ENCODE measurements around the gene BCL6. TPM values are rescaled to one million over a fixed set of nuclear protein-coding genes. Genes with fewer than 3 reads are reported as not detected.

BCL6 gene
- total RNA-seq, 4 donors from 2014 or later, result 6.6 to 188 (median 51.0) TPM

DNA sequence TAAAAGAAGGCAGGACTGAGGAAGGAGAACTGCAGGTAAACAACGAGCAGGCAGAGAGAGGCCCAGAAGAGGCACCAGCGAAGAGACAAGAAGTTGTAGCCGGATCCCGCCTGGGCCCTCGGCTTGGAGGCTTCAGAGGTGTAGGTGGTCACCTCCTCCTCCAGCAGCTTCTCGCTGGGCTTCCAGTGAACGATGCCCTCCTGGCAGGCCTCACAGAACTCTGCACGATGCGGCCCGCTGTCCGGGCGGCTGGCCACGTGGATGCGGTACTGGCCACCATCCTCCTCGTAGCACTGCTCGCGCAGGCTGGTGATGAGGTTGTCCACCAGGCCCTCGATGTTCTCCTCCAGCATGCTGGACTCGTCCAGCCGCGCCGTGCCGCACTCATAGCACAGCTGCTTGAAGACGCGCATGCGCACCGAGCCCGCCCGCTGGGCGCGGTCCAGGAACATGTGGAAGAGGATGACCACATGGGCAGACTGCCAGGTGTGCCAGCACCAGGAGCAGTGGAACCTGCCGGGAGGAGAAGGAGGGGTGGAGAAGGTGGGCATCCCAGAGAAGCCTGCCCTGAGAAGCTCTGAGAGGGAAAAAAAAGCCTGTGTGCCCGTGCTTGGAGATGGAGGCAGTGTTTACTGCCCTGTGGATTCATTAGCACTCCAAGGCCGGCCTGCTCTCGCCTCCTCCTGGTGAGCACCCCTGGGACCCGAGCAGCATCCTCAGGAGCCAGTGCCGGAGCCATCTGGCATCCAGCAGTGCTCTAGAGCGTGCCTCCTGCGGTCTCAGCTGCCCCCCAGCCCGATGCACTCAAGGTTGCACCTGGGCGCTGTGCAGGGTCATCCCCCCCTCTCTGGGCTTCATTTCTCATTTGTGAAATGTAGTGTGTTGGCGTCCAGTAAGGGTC, 46.5 kb downstream of the BCL6 start:
- Histone ChIP-seq H3K36me3 (no peaks in the 10 kb centered on the region), H3K9me3 (no peaks in the 10 kb centered on the region), H3K27ac (no peak overlapping the region), H3K4me3 (no peak overlapping the region), H3K27me3 (no peaks in the 10 kb centered on the region), H3K4me1 (no peaks in the 10 kb centered on the region)
- no peak for DNase-seq
- TF ChIP-seq POLR2A (IDR thresholded peaks at IDR 0.05), result no peak
- TF ChIP-seq, protein P1, sequence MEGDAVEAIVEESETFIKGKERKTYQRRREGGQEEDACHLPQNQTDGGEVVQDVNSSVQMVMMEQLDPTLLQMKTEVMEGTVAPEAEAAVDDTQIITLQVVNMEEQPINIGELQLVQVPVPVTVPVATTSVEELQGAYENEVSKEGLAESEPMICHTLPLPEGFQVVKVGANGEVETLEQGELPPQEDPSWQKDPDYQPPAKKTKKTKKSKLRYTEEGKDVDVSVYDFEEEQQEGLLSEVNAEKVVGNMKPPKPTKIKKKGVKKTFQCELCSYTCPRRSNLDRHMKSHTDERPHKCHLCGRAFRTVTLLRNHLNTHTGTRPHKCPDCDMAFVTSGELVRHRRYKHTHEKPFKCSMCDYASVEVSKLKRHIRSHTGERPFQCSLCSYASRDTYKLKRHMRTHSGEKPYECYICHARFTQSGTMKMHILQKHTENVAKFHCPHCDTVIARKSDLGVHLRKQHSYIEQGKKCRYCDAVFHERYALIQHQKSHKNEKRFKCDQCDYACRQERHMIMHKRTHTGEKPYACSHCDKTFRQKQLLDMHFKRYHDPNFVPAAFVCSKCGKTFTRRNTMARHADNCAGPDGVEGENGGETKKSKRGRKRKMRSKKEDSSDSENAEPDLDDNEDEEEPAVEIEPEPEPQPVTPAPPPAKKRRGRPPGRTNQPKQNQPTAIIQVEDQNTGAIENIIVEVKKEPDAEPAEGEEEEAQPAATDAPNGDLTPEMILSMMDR (IDR thresholded peaks at IDR 0.05), result no peak
- intact Hi-C loops (cut with DNase I; ENCODE audit: low total_unique reads), result no loop called here

DNA sequence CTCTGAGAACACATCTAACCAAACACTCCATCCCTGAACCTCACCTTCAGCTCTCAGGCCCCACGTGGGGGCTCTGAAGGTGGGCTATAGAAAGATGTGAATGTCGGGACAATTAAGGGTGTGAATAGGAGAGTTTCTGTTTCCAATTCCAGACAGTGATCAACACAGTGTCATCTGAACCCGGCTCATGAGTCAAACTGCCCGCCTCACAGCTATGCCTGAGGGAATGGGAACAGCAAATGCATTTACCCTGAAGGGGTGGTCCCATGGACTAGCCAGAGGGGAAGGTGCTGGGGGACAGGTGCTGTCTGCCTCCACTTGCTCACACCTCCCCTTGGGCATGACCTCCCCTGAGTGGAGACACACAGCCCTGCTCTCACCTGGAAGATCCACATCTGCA, 49.2 kb downstream of the BCL6 start:
- intact Hi-C loops (cut with DNase I; ENCODE audit: low total_unique reads), result no loop called here
- Histone ChIP-seq H3K9me3 (no peaks in the 10 kb centered on the region), H3K4me3 (no peak overlapping the region), H3K27ac (no peak overlapping the region), H3K4me1 (no peaks in the 10 kb centered on the region), H3K36me3 (no peaks in the 10 kb centered on the region), H3K27me3 (no peaks in the 10 kb centered on the region)
- TF ChIP-seq POLR2A (IDR thresholded peaks at IDR 0.05), result no peak
- TF ChIP-seq, protein P1 (IDR thresholded peaks at IDR 0.05), result no peak
- no peak for DNase-seq

DNA sequence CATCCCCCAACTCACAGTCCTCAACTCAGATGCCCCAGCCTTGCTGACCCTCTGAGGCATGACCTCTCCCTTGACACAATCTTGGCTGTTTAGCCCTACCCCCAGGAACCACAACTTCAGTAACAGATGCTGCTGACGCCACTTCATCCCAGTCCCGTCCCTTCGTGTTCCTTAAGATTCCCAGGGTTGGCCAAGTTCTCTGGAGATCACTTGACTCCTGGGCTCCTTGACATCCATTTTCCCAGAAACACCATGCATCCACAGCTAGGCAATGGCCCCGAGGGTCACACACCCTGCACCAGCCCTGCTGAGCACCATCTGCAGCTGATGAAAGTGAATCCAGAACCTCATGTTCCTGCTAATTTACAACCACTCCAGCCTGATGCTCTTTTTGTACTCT, 49.8 kb downstream of the BCL6 start:
- no peaks in the 10 kb centered on the region for H3K9me3 ChIP-seq
- TF ChIP-seq, protein P1 (IDR thresholded peaks at IDR 0.05), result no peak
- no peak for TF ChIP-seq POLR2A (IDR thresholded peaks at IDR 0.05)
- H3K27me3 ChIP-seq, result no peaks in the 10 kb centered on the region
- no peak overlapping the region for H3K27ac ChIP-seq
- intact Hi-C loops (cut with DNase I; ENCODE audit: low total_unique reads), result no loop called here
- H3K4me1 ChIP-seq, result no peaks in the 10 kb centered on the region
- no peak for DNase-seq
- H3K4me3 ChIP-seq, result no peak overlapping the region
- H3K36me3 ChIP-seq, result no peaks in the 10 kb centered on the region

DNA sequence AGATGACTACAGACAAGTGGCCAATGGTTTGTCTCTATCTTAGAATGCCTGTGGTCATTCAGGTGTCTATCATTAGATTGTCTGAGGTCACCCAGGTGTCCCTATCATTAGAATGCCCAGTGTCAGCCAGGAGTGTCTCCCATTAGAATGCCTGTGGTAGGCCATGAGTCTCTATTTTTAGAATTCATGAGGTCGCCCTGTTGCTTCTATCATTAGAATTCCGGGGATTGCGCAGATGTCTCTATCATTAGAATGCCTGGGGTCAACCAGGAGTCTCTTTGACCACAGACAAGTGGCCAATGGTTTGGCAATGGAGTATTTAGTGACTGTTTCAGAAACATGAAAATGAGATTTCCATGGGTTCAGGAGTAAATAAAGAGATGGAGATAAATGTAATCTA, 50.5 kb downstream of the BCL6 start:
- intact Hi-C loops (cut with DNase I; ENCODE audit: low total_unique reads), result no loop called here
- no peaks in the 10 kb centered on the region for H3K27me3 ChIP-seq
- no peaks in the 10 kb centered on the region for H3K9me3 ChIP-seq
- no peaks in the 10 kb centered on the region for H3K4me1 ChIP-seq
- H3K4me3 ChIP-seq, result no peak overlapping the region
- no peaks in the 10 kb centered on the region for H3K36me3 ChIP-seq
- no peak overlapping the region for H3K27ac ChIP-seq
- no peak for DNase-seq
- TF ChIP-seq POLR2A (IDR thresholded peaks at IDR 0.05), result no peak
- TF ChIP-seq, protein P1 (IDR thresholded peaks at IDR 0.05), result no peak

DNA sequence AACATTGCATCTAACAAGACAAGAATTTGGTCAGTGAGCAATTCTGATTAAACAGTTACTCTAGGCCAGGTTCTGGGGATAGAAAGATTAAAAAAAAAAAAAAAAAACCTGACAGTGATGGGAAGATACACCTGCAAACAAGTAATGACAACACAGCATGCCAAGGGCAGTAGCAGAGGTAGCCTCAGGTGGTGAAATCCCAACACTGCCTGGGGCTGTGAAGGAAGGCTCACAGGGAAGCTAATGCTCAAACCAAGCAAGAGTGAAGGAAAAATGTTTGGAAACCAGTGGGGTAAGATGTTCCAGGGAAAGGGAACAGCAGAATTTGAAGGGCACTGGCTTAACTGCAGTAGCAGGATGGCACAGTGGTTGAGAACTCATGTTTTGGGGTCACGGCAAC, 51.8 kb downstream of the BCL6 start:
- DNase-seq, result no peak
- H3K9me3 ChIP-seq, result no peaks in the 10 kb centered on the region
- H3K27me3 ChIP-seq, result no peaks in the 10 kb centered on the region
- TF ChIP-seq, protein P1 (IDR thresholded peaks at IDR 0.05), result no peak
- TF ChIP-seq POLR2A (IDR thresholded peaks at IDR 0.05), result no peak
- no peak overlapping the region for H3K4me3 ChIP-seq
- H3K36me3 ChIP-seq, result no peaks in the 10 kb centered on the region
- no peak overlapping the region for H3K27ac ChIP-seq
- intact Hi-C loops (cut with DNase I; ENCODE audit: low total_unique reads), result no loop called here
- H3K4me1 ChIP-seq, result no peaks in the 10 kb centered on the region

Measured in uterus (tissue), 4 donors.